ENCODE data around the gene ZFAND2B. TPM values are rescaled to one million over a fixed set of nuclear protein-coding genes. Genes with fewer than 3 reads are reported as not detected.

ZFAND2B gene
- total RNA-seq, 1 donor from 2014 or later = 18.4 TPM

GRCh38 chr2:219220652-219221402 lies 14.2 kb downstream of the ZFAND2B start:
- DNase-seq (ENCODE audit: low read depth) = no peak

GRCh38 chr2:219221957-219222518 lies 15.5 kb downstream of the ZFAND2B start:
- DNase-seq (ENCODE audit: low read depth) = no peak

DNA sequence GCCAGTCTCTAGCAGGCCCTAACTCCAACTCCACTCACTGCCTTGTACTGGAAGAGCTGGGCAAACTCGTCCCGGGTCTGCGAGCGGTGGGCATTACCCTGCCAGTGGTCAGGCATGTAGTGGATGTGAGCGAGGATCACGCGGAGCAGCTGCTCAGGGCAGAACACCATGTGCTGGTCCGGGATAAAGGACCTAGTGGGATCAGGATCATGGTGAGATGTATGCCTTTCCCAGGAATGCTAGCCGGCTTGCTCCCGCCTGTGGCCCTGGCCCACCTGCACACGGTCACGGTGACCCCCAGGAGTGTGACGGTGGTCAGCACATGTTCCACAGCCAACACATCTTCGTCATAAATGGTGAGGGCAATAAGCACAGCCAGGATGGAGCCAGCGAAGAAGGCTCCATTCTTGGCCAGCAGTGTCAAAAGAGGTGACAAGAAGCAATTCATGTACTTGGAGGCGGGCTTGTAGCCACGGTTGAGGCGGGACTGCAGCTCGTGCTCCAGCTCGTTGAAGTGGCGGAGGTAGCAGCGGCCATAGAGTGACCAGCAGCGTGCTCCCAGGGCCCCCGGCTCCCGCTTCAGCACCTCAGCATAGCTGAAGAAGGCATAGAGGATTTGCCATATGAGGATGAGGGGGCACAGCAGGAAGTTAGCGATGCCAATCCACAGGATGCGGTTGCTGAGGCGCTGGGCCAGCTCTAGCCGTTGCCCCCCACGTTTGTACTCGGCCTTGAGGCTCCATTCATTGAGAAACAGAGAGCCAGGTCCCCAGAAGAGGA lies 17.4 kb downstream of the ZFAND2B start:
- DNase-seq (ENCODE audit: low read depth) = no peak

DNA sequence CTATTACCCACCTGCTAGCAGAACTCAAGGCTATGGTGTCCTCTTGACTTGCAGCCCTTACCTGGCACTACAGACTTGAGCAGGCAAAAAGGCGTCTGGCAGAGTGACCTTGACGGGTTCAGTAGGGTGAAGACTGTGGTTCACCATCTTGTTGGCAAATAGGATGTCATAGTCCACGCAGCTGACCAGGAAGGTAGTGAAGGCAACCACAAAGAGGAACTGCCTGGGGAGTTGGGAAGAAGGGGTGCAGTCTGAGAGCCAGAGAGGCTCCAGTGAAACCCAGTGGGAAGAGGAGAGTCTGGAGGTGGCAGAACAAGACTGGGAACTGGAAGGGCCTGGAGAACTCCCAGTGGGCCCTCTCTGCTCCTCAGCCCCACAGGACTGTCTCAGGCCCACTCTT lies 18.8 kb downstream of the ZFAND2B start:
- DNase-seq (ENCODE audit: low read depth) = no peak

DNA sequence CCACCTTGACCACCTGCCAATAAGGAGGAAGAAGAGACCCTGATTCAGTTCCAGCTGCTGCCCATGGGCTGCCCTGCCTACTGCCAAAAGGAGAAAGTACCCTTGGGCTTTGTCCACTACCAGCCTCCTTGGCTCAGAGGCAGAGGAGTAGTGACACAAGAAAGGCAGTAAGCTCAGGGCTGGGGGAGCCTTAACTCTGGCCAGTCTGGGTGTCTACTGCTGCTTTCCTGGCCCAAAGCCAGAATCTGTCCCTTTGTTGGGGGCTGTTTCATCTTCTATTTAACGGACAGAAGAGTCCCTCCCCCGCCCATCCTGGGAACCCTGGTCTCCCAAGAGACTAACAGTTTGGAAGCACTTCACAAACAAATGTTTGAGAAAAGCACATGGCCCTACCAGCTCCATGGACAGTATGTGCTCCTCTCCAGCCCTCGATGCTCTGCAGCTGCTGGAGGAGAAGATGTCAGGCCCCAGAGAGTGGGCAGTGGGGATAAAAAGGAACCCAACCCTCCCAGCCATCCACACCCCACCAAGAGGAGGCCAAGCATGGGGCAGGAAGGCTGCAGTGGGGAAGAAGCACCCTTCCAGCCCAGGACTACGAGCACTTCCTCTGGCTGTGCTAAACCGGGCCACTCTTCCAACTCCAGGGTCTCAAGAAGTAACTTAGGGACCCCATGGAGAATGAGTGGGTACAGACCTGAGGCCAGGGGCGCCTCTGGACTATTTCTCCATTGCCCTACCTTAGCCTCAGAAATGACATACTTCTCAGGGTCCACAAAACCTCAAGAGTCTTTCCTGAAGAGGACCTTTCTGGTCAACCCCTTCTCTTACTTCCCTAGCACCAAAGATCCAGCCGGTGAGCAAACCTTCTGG lies 21.7 kb downstream of the ZFAND2B start:
- no peak for DNase-seq (ENCODE audit: low read depth)

GRCh38 chr2:219228911-219229304 lies 22.3 kb downstream of the ZFAND2B start:
- no peak for DNase-seq (ENCODE audit: low read depth)

- DNase-seq (ENCODE audit: low read depth) = peak; percentile 96
These were observed 22.9 kb downstream of the ZFAND2B start, which contains the start of the genes ANKZF1 and ATG9A for GRCh38 chr2:219229305-219230058. Gene ANKZF1, plus strand, starts transcription at chr2:219229806. Its CDS starts 452 bp downstream, at chr2:219230258. Gene ATG9A, minus strand, starts transcription at chr2:219229636. Its CDS starts 1,612 bp downstream, at chr2:219228024.

- DNase-seq (ENCODE audit: low read depth) = peak; percentile 40
These were observed 23.5 kb downstream of the ZFAND2B start for GRCh38 chr2:219230059-219230540.

DNA sequence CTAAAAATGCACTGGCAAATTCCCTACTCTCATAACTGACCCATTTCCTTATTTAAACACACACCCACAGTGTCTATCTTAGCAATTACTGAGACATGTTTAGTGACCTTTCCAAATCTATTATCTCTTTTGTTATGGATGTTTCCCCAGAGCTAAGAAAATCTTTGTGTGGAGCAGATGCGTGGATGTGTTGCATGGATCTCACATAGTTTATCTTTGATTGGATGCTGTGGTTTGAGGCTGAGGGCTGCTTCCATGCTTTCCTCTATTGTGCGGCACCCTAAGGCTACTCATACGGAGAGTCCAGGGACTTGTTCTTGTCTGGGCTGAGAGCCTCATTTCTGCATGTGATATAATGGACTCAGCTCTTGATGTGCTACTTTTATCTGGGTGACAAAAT lies 27.7 kb downstream of the ZFAND2B start:
- no peak for DNase-seq (ENCODE audit: low read depth)

DNA sequence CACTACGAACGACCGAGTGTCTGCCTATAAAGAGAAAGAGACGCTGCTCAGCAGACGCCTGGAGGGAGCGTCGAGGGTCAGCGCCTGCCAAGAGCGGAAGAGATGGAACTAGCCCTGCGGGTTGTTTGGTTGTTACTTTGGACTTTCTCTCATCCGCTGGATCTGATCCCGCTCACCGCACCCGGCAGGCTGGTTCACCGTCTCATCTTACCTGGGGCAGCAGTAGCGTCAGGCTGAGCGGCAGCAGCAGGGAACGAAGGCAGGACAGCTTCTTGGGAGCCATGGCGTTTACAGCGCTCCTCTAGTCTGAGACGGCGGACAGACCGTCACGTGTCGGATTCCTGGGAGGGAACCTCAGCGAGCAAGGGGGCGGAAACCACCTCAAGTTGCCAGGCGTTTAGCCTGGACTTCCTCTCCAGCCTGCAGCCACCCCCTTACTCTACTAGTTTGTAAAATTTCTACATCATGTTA lies 36.7 kb downstream of the ZFAND2B start:
- DNase-seq (ENCODE audit: low read depth) = peak; percentile 54

GRCh38 chr2:219244789-219245147 lies 38.2 kb downstream of the ZFAND2B start:
- DNase-seq (ENCODE audit: low read depth) = no peak

DNA sequence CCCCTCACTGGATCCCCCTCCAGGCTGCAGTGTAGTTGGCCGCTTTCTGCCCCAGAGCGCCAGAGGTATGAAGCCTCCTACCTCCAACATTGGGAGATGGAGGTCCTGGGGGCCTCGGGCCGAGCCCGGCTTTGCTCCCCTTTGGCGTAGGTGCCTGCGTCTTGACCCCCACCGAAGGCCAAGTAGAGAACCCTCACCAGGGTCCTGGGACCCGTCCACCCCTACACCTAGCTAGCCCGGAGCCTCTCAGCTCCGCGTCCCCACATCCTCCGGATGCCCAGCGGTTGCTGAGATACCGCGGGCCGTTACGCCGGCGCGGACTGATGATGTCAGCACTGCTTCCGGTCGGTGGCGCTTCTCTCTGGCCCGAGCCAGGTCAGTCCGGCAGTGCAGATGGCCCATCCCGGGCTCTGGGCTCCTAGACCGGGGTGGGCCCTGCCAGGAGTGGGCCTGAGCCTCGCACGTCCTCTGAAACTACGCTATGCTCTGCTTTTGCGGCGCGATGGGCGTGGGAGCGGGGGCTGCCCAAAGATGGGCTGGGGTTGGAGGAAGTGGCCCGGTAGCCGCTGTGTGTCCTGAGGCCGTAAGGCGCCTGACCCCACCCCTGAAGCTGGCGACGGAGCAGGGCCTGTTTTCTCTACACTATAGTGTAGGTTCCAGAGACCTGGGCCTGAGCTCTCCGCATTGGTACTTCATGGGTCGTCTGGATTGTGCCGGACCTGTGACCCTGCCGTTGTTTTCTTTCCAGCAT lies 38.7 kb downstream of the ZFAND2B start, which contains the start of the genes GLB1L and STK16:
GLB1L (minus strand) TSS at position 297 of the 751 bp plus-strand sequence. CDS start 1,871 bp downstream, outside the sequence.
STK16 (plus strand) TSS at position 332 of the 751 bp plus-strand sequence. CDS start 521 bp downstream, outside the sequence.
- DNase-seq (ENCODE audit: low read depth) = peak; percentile 75

DNA sequence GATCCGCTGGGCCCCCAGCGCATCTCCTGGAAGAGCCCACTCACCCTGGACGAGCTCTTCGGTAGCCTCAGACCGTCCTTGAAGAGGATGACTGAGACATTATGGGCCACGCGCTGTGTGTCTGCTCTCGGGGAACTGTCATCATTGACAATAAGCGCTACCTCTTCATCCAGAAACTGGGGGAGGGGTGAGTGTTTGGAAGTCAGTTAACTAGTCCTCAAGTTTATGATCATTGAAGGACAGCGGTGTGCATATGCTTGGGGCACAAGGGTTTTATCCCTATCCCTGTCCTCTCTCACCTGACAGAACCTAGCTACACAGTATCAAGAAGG lies 39.3 kb downstream of the ZFAND2B start:
- no peak for DNase-seq (ENCODE audit: low read depth)

DNA sequence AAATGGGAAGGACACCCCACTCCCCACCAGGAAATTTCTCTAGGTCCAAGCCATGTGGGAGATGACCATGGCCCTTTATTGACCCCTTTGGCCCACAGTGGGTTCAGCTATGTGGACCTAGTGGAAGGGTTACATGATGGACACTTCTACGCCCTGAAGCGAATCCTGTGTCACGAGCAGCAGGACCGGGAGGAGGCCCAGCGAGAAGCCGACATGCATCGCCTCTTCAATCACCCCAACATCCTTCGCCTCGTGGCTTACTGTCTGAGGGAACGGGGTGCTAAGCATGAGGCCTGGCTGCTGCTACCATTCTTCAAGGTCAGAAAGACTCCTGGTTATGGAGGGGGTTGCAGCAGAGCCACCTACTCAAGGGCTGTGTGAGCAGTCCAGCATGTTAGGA lies 40.0 kb downstream of the ZFAND2B start:
- DNase-seq (ENCODE audit: low read depth) = no peak

GRCh38 chr2:219247678-219248642 lies 41.4 kb downstream of the ZFAND2B start:
- DNase-seq (ENCODE audit: low read depth) = no peak

DNA sequence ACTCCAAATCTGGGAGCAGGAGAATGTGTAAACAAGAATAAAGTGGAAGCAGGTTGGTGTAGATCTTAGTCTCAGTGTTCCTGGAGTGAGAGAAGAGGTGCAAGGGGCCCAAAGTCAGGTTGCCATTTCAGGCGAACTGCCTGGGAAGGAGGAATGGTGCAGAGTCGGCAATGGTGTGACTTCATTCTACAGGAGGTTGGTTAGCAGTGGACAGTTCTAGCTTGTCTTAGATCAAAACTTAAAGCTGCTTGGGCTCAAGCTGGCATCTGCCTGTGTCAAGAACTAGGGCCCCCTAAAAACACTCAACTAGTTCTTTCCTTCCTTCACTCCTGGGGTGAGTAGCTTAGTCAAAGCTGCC lies 42.2 kb downstream of the ZFAND2B start:
- DNase-seq (ENCODE audit: low read depth) = no peak

- peak; percentile 98 for DNase-seq (ENCODE audit: low read depth)
These were observed 42.8 kb downstream of the ZFAND2B start for GRCh38 chr2:219249203-219249980.

All from renal cortical epithelial cell (primary cell).